ENCODE data around the gene HPRT1. TPM values are rescaled to one million over a fixed set of nuclear protein-coding genes. Genes with fewer than 3 reads are reported as not detected.

HPRT1 gene
- total RNA-seq, 1 experiment from 2014 or later, result 48.0 TPM

- no peak for DNase-seq
- Mint-ChIP-seq H3K27me3 (ENCODE audit: insufficient read depth, unreplicated experiment) (no peaks in the 10 kb centered on the region), H3K9me3 (ENCODE audit: unreplicated experiment) (no peaks in the 10 kb centered on the region), H3K4me1 (ENCODE audit: low read depth, unreplicated experiment) (no peaks in the 10 kb centered on the region), H3K4me3 (ENCODE audit: unreplicated experiment) (peak overlapping the region; percentile 84), H3K36me3 (ENCODE audit: insufficient read depth, unreplicated experiment) (no peaks in the 10 kb centered on the region), H3K27ac (ENCODE audit: unreplicated experiment) (peak overlapping the region; percentile 81)
- no TSS peak for BruUV-seq (replicated peaks)
- intact Hi-C loops (cut with micrococcal nuclease; ENCODE audit: unreplicated experiment), result no loop called here
- Histone ChIP-seq H3K4me3 (ENCODE audit: low read depth, low read length) (peak overlapping the region; percentile 36), H3K4me1 (peaks cover 5% of the 10 kb centered on the region; the same call in 1 of the 2 replicates), H3K9me3 (no peaks in the 10 kb centered on the region), H3K36me3 (ENCODE audit: control insufficient read depth, insufficient read depth, low read length) (no peaks in the 10 kb centered on the region), H3K27me3 (replicated peaks; ENCODE audit: control insufficient read depth, insufficient read depth, low read length) (no peaks in the 10 kb centered on the region)
- ChIA-PET POLR2A (no interaction called here), CTCF (no interaction called here)
- no peak for TF ChIP-seq CTCF (IDR thresholded peaks at IDR 0.05; ENCODE audit: insufficient read depth in 1 of 2, low read depth in 1 of 2, low read length in 1 of 2, severe bottlenecking in 1 of 2, unreplicated experiment in 1 of 2)
Measured at GRCh38 chrX:134459683-134460004, 321 bp upstream of the HPRT1 start.

GRCh38 chrX:134460862-134461220 is 876 bp downstream of the HPRT1 start:
- no peaks in the 10 kb centered on the region for H3K9me3 Mint-ChIP-seq (ENCODE audit: unreplicated experiment)
- TF ChIP-seq CTCF (IDR thresholded peaks at IDR 0.05; ENCODE audit: insufficient read depth in 1 of 2, low read depth in 1 of 2, low read length in 1 of 2, severe bottlenecking in 1 of 2, unreplicated experiment in 1 of 2), result no peak
- H3K36me3 Mint-ChIP-seq (ENCODE audit: insufficient read depth, unreplicated experiment), result no peaks in the 10 kb centered on the region
- CTCF ChIA-PET, result no interaction called here
- BruUV-seq (replicated peaks), result TSS peak; percentile 54
- Histone ChIP-seq H3K4me3 (ENCODE audit: low read depth, low read length) (peak overlapping the region; percentile 66), H3K27me3 (replicated peaks; ENCODE audit: control insufficient read depth, insufficient read depth, low read length) (no peaks in the 10 kb centered on the region), H3K36me3 (ENCODE audit: control insufficient read depth, insufficient read depth, low read length) (no peaks in the 10 kb centered on the region), H3K9me3 (no peaks in the 10 kb centered on the region), H3K4me1 (peaks cover 5% of the 10 kb centered on the region; the same call in 1 of the 2 replicates)
- peak in 1 of 2 experiments; percentile 8 for DNase-seq
- H3K27ac Mint-ChIP-seq (ENCODE audit: unreplicated experiment), result peak overlapping the region; percentile 81
- peak overlapping the region; percentile 84 for H3K4me3 Mint-ChIP-seq (ENCODE audit: unreplicated experiment)
- H3K4me1 Mint-ChIP-seq (ENCODE audit: low read depth, unreplicated experiment), result no peaks in the 10 kb centered on the region
- no peaks in the 10 kb centered on the region for H3K27me3 Mint-ChIP-seq (ENCODE audit: insufficient read depth, unreplicated experiment)
- POLR2A ChIA-PET, result interaction anchor here (1.0 kb wide), 1 partner anchor 476 kb away, joined by 4 read pairs; no protein-coding TSS in a partner anchor
- intact Hi-C loops (cut with micrococcal nuclease; ENCODE audit: unreplicated experiment), result no loop called here

GRCh38 chrX:134461437-134461836 is 1.5 kb downstream of the HPRT1 start:
- no peak for DNase-seq
- ChIA-PET CTCF (no interaction called here), POLR2A (interaction anchor here (1.0 kb wide), 1 partner anchor 477 kb away, joined by 4 read pairs; no protein-coding TSS in a partner anchor)
- no peaks in the 10 kb centered on the region for H3K27me3 Mint-ChIP-seq (ENCODE audit: insufficient read depth, unreplicated experiment)
- intact Hi-C loops (cut with micrococcal nuclease; ENCODE audit: unreplicated experiment), result no loop called here
- Histone ChIP-seq H3K9me3 (no peaks in the 10 kb centered on the region), H3K27me3 (replicated peaks; ENCODE audit: control insufficient read depth, insufficient read depth, low read length) (no peaks in the 10 kb centered on the region), H3K4me1 (peaks cover 5% of the 10 kb centered on the region; the same call in 1 of the 2 replicates), H3K4me3 (ENCODE audit: low read depth, low read length) (peak overlapping the region; percentile 66), H3K36me3 (ENCODE audit: control insufficient read depth, insufficient read depth, low read length) (no peaks in the 10 kb centered on the region)
- H3K4me3 Mint-ChIP-seq (ENCODE audit: unreplicated experiment), result peak overlapping the region; percentile 84
- peak overlapping the region; percentile 81 for H3K27ac Mint-ChIP-seq (ENCODE audit: unreplicated experiment)
- no peaks in the 10 kb centered on the region for H3K9me3 Mint-ChIP-seq (ENCODE audit: unreplicated experiment)
- no peaks in the 10 kb centered on the region for H3K36me3 Mint-ChIP-seq (ENCODE audit: insufficient read depth, unreplicated experiment)
- no peak for TF ChIP-seq CTCF (IDR thresholded peaks at IDR 0.05; ENCODE audit: insufficient read depth in 1 of 2, low read depth in 1 of 2, low read length in 1 of 2, severe bottlenecking in 1 of 2, unreplicated experiment in 1 of 2)
- H3K4me1 Mint-ChIP-seq (ENCODE audit: low read depth, unreplicated experiment), result no peaks in the 10 kb centered on the region
- no TSS peak for BruUV-seq (replicated peaks)
